Fibroblast of skin of right biceps (primary cell): ENCODE measurements around the gene CAMK2D.

Experiments used
- DNase-seq: peaks from one replicate; pipeline ENCODE4 v3.0.0-alpha.2; 2013

Gene CAMK2D

GRCh38 chr4:113411496-113411938 is 350.0 kb downstream of the CAMK2D start:
- DNase-seq, result peak; percentile 94

DNA sequence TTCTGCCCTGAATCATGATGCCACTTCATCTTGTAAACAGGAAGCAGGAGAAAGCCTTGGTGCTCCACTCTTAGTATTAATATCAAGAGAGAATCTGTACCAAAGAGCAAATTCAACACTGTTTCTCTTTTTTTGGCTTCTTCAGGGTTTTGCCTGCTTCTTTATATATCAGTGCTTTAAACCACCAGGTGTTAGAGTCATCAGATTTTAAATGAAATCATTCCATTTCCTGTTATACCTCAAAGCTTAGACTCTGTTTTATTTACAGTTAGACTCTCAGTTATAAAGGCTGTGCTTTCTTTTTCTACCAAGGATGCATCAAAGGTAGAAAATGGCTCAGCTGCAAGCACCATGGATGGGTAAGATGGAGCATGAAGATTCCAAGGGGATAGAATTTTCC is 350.9 kb downstream of the CAMK2D start:
- no peak for DNase-seq

- no peak for DNase-seq
Observed at GRCh38 chr4:113409181-113409580, 352.4 kb downstream of the CAMK2D start.

- DNase-seq, result no peak
Observed at GRCh38 chr4:113407409-113407808, 354.1 kb downstream of the CAMK2D start.

DNA sequence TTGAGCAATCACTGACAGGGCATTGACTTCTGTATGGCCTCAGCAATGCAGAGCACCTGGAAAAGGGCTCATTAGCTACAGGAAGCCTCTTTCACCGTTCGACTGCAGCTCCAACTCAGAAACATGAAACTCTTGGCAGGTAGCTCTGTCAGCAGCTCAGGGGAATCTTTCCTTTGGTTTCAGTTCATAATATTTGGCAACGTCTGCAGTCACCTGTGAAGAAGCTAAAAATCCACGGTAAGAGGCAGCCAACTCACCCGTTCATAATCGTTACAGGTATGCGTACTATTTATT is 354.9 kb downstream of the CAMK2D start:
- DNase-seq, result no peak

GRCh38 chr4:113405874-113406722 is 355.4 kb downstream of the CAMK2D start:
- DNase-seq, result no peak

DNA sequence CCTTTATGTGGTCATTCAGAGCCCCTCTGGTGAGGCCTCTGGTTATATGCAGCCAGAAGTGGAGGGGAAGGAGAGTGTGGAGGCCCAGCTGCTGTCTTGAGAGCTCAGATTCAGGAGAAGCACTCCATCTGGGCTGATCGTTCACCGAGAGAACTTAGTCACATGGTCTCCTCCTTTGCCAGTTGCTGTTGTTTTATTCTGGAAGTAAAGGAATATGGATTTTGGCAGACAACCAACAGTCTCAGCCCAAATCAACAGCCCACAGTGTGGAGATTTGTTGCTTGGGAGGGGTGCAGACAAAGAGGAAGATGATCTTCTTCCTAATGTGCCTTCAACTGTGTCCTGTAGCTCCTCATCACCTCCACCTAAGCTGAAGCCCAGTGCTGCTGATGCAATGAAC is 356.7 kb downstream of the CAMK2D start:
- DNase-seq, result no peak

- DNase-seq, result no peak
Observed at GRCh38 chr4:113404167-113404571, 357.4 kb downstream of the CAMK2D start.
